HepG2 (cell line): Measurements from ENCODE around the gene PTPRN. TPM values are rescaled to one million over a fixed set of nuclear protein-coding genes. Genes with fewer than 3 reads are reported as not detected.

Experiments used
- BORCS8-MEF2B ChIP-seq: sonication (generic); formaldehyde crosslinking; IDR thresholded peaks from 2 replicates; pipeline ENCODE4 v1.8.0; 2022; ENCODE audit warnings: mild to moderate bottlenecking, missing genetic modification reagents
- BRF2 ChIP-seq: sonication (generic); formaldehyde crosslinking; IDR thresholded peaks from 2 replicates; pipeline ENCODE4 v1.8.1; 2022; ENCODE audit warnings: mild to moderate bottlenecking, missing genetic modification reagents
- CBX1 ChIP-seq: IDR thresholded peaks from one replicate; pipeline ENCODE4 v1.6.1; 2016; ENCODE audit warnings: antibody characterized with exemption, low read depth
- GFI1 ChIP-seq: sonication (generic); formaldehyde crosslinking; IDR thresholded peaks from 2 replicates; pipeline ENCODE4 v1.5.0; 2020; ENCODE audit warnings: missing genetic modification reagents, mild to moderate bottlenecking, borderline replicate concordance
- KAT2B ChIP-seq: fragments of 150-350 bp; IDR thresholded peaks from 2 replicates; pipeline ENCODE4 v1.6.1; 2014; ENCODE audit warnings: low read depth, low read length, borderline replicate concordance
- MXD4 ChIP-seq: IDR thresholded peaks from 2 replicates; pipeline ENCODE4 v1.6.1; 2016; ENCODE audit warnings: mild to moderate bottlenecking, missing biosample characterization, missing genetic modification reagents
- MYPOP ChIP-seq: sonication (generic); formaldehyde crosslinking; IDR thresholded peaks from 2 replicates; pipeline ENCODE4 v1.8.1; 2023; ENCODE audit warnings: mild to moderate bottlenecking, moderate library complexity, missing genetic modification reagents
- NR2F6 ChIP-seq, 2 experiments: IDR thresholded peaks; 2 replicates each; pipeline ENCODE4 v1.6.1; 2016; ENCODE audit warnings: antibody characterized with exemption in 1 of 2, mild to moderate bottlenecking in 1 of 2
- SNAPC2 ChIP-seq: sonication (generic); formaldehyde crosslinking; IDR thresholded peaks from 2 replicates; pipeline ENCODE4 v1.8.1; 2022; ENCODE audit warnings: mild to moderate bottlenecking, missing genetic modification reagents
- SNAPC4 ChIP-seq: sonication (generic); formaldehyde crosslinking; IDR thresholded peaks from 2 replicates; pipeline ENCODE4 v1.4.0; 2020; ENCODE audit warnings: mild to moderate bottlenecking, missing genetic modification reagents
- TAF1 ChIP-seq: sonication (generic); formaldehyde crosslinking; IDR thresholded peaks from 2 replicates; pipeline ENCODE4 v1.4.0; 2020; ENCODE audit warnings: missing genetic modification reagents
- TRIM22 ChIP-seq: fragments of 450-650 bp; IDR thresholded peaks from 2 replicates; pipeline ENCODE4 v1.6.1; 2017
- ZBTB21 ChIP-seq: sonication (generic); formaldehyde crosslinking; IDR thresholded peaks from 2 replicates; pipeline ENCODE4 v1.4.0; 2020; ENCODE audit warnings: missing genetic modification reagents
- ZNF20 ChIP-seq: sonication (generic); formaldehyde crosslinking; IDR thresholded peaks from 2 replicates; pipeline ENCODE4 v1.4.0; 2020; ENCODE audit warnings: mild to moderate bottlenecking, moderate library complexity, missing genetic modification reagents
- ZNF354B ChIP-seq: sonication (generic); formaldehyde crosslinking; IDR thresholded peaks from 2 replicates; pipeline ENCODE4 v1.8.0; 2022; ENCODE audit warnings: mild to moderate bottlenecking, missing genetic modification reagents
- ZNF570 ChIP-seq: sonication (generic); formaldehyde crosslinking; IDR thresholded peaks from 2 replicates; pipeline ENCODE4 v1.4.0; 2020; ENCODE audit warnings: mild to moderate bottlenecking, missing genetic modification reagents, borderline replicate concordance
- ZXDC ChIP-seq: sonication (generic); formaldehyde crosslinking; IDR thresholded peaks from 2 replicates; pipeline ENCODE4 v1.5.0; 2020; ENCODE audit warnings: mild to moderate bottlenecking, missing genetic modification reagents
- polyA plus RNA-seq, 8 experiments: library from polyadenylated mRNA; depleted of rRNA in 3 of 8; stranded (reverse) in 7 of 8; unstranded in 1 of 8; fragments of >200 nt; fragmentation: Illumina TruSeq in 4 of 8; extraction: Trizol in 4 of 8; gene quantifications; 2 replicates each; pipeline versions ENCODE4 v1.2.1 to v1.2.3, GENCODE V29; 2011 to 2016; ENCODE audit warnings: low read depth in 4 of 8, missing spikeins in 1 of 8, mixed read lengths in 1 of 8; ENCODE audit not compliant: insufficient read depth in 1 of 8
- total RNA-seq, 5 experiments: library from RNA; depleted of rRNA; stranded (reverse); fragments of >200 nt; fragmentation: Illumina TruSeq; extraction: Trizol; gene quantifications; 2 replicates each; pipeline ENCODE4 v1.2.3, GENCODE V29; 2016; ENCODE audit warnings: low read depth in 1 of 5

PTPRN gene
- total and polyA plus RNA-seq, 2 of the 13 experiments (the other 11 are each of a cell fraction or from before 2014, with no cell fraction given): 0.26 TPM; not detected in 1

- TF ChIP-seq BRF2 (CRISPR knock-in tag) (no peak), ZBTB21 (no peak), ZNF570 (no peak), CBX1 (no peak), MYPOP (no peak; the same call in 1 of the 2 replicates), ZXDC (no peak), TAF1 (peak; percentile 40; the same call in 1 of the 2 replicates), SNAPC4 (no peak), ZNF354B (no peak), NR2F6 (IDR thresholded peaks at IDR 0.05) (no peak), NR2F6 (CRISPR knock-in tag; IDR thresholded peaks at IDR 0.05) (peak; percentile 64; the same call in 1 of the 2 replicates), KAT2B (no peak), GFI1 (CRISPR knock-in tag) (peak; percentile 56; the same call in 1 of the 2 replicates), MXD4 (CRISPR knock-in tag) (peak; percentile 87), ZNF20 (CRISPR knock-in tag) (no peak), TRIM22 (no peak), BORCS8-MEF2B (CRISPR knock-in tag) (peak; percentile 92), SNAPC2 (CRISPR knock-in tag) (no peak; the same call in 1 of the 2 replicates)
Measured at GRCh38 chr2:219294356-219295351, 14.5 kb downstream of the PTPRN start (continued).
